C4-2B (cell line): ENCODE results near the gene POLR2J.

Experiments
- H3K27ac ChIP-seq: fragments of 450-650 bp; 2 replicates; pipeline ENCODE4 v1.5.1; 2017
- CTCF ChIP-seq: fragments of 450-650 bp; conservative IDR thresholded peaks from 2 replicates; pipeline ENCODE4 v1.5.1; 2017; ENCODE audit warnings: mild to moderate bottlenecking
- ZFX ChIP-seq: fragments of 450-650 bp; IDR thresholded peaks from 2 replicates; pipeline ENCODE4 v1.6.1; 2017

The POLR2J gene

DNA sequence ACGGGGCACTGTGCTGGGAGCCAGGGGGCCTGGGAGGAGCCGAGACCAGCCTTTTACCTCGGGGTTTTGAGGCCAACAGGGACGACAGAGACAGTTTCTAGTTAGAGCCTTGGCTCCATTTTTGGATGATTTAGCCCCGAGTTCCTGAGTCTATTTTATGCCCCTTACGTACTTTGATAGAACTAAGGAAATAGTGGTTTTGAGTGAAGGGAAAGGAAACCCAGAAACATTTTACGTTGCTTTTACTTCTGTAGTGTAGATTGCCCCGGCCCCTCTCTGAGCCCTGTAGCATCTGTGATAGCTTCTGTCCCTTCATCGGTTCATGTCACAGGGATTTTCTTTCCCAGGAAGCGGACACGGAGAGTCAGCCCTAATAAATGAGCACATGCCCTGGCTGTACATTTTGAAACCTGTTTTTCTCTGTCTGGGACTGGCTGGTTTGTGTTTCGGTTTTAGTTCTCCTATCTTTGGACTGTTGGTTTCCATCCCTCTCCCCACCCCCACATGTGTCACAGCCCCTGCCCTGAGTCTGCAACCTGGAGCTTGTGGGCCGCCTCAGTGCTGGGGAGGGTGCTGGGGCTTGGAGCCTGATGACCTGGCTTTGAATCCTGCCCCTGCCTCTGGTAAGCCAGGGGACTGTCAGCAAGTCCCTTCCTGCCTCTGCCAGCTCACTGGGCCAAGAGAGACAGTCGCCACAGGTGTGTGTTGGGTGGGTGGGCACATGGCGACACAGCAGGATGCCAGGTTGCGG lies 52.3 kb downstream of the POLR2J start:
- TF ChIP-seq CTCF (no peak), ZFX (no peak)
- no peak overlapping the region for H3K27ac ChIP-seq

DNA sequence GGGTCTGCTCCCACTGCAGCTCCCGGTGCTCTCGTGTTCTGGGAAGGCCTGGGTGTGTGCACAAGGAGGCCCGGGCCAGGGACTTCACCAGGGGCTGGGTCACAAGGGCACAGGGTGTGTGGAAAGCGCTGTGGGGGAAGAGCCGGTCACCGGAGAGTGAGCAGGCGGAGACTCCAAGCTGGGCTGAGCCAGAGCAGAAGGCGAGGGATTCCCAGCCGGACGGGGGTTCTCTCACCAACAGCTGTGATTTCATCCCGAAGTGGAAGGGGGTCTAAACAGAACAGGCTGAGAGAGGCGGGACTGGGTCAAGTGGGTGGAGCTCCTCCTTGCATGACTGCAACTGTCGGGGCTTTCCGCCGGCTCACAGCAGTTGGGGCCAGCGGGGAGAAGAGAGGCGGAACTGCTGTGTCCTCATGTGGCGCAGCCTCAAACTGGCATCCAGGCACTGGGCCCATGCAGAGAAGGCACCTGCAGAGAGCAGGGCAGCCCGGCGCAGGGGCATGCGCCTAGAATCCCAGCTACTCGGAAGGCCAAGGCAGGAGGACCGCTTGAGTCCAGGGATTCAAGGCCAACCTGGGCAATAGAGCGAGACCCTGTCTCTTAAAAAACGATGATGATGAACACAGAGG lies 53.0 kb downstream of the POLR2J start:
- no peak overlapping the region for H3K27ac ChIP-seq
- no peak for TF ChIP-seq ZFX
- no peak for TF ChIP-seq CTCF

DNA sequence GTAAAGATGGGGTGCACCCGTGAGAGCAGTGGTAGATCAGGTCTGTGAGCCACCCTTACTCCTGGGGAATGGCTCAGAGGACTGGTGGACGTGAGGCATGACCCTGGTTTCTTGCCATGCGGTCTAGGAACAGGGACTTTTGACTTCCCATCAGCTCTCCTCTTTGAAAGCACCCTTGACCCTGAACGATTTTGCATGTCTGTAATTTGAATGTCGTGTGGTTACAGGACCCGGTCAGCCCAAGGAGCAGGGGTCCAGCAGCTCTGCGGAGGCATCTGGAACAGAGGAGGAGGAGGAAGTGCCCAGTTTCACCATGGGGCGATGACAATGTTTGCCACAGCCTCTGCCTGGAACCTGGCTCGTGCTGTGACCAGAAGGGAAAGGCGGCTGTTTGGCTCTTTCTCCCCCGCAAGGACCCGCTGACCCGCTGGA lies 53.9 kb downstream of the POLR2J start:
- no peak overlapping the region for H3K27ac ChIP-seq
- TF ChIP-seq CTCF, result no peak
- no peak for TF ChIP-seq ZFX

DNA sequence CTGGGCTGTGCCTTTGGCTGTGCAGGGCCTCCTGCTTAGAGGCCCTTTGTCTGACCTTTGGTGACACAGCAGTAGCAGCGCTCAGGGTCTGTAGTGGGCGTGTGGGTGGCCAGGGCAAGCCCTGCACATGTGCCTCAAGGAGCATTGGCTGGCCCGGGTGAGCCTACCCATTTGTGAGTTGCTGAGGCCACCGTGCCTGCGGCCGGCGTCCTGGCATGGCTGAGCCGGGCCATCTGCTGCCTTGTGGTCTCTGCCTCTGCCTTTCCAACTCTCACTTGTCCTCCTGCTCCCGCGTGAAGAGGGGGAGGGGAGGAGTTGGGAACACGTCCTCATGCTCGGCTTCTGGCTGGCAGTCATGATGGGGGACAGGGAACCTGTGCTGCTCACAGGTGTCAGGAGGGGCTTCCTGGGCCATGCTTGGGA lies 54.6 kb downstream of the POLR2J start:
- no peak for TF ChIP-seq CTCF
- no peak for TF ChIP-seq ZFX
- H3K27ac ChIP-seq, result no peak overlapping the region
